GM12878 (cell line): ENCODE data around the gene FGGY. TPM values are rescaled to one million over a fixed set of nuclear protein-coding genes. Genes with fewer than 3 reads are reported as not detected.
"Not testable (repeated sequence)": the region's sequence is repeated elsewhere in the genome, so short reads cannot be mapped to it uniquely, and the experiment has no call there.

Experiments used
- ATAC-seq: fragments of 200-7000 bp; cut with Tn5 transposase; 3 replicates; pipeline ENCODE4 v1.9.1; 2020; ENCODE audit warnings: mild to moderate bottlenecking, moderate library complexity
- BruUV-seq: library from RNA; stranded (reverse); fragments of 400-500 nt; replicated peaks from 2 replicates; lab custom pipeline; 2021; lab: Mats Ljungman, UMichigan
- CTCF ChIA-PET: fragments of 300-600 bp; sonication (Branson Sonifier 250); formaldehyde crosslinking; extraction: SDS; loops from one replicate; lab custom pipeline; 2021; ENCODE audit warnings: inconsistent platforms; lab: Yijun Ruan, JAX
- POLR2A ChIA-PET: fragments of 350-600 bp; formaldehyde crosslinking; extraction: SDS; loops from one replicate; lab custom pipeline; 2021; ENCODE audit warnings: inconsistent platforms; lab: Charles Lee
- RAD21 ChIA-PET: fragments of 300-600 bp; sonication (Branson Sonifier 250); formaldehyde crosslinking; loops from one replicate; lab custom pipeline; 2023; ENCODE audit warnings: antibody characterized with exemption; ENCODE audit not compliant: unreplicated experiment; lab: Charles Lee
- SMC1A ChIA-PET: fragments of 300-600 bp; sonication (Branson Sonifier 250); formaldehyde crosslinking; loops from one replicate; lab custom pipeline; 2023; ENCODE audit not compliant: unreplicated experiment, uncharacterized antibody; lab: Charles Lee
- DNase-seq: peaks from one replicate; pipeline ENCODE4 v3.0.0-alpha.2; 2011; ENCODE audit warnings: low read depth, low spot score
- FAIRE-seq: peaks from 3 replicates; lab custom pipeline; 2011; peaks lifted over from hg19 to GRCh38; lab: Jason Lieb, UNC
- H2AFZ ChIP-seq: 2 replicates; pipeline ENCODE4 v1.6.0; 2011; ENCODE audit warnings: low read depth, low read length, control low read depth; ENCODE audit not compliant: control insufficient read depth
- H3K27ac ChIP-seq: 2 replicates; pipeline ENCODE4 v1.5.1; 2011; ENCODE audit warnings: control low read depth; ENCODE audit not compliant: control insufficient read depth, insufficient read depth
- H3K27me3 ChIP-seq, 2 experiments: replicated peaks in 1 of 2; 2 replicates each; pipeline versions ENCODE4 v1.6.0 to v1.6.1; 2011; ENCODE audit warnings: low read length in 1 of 2; ENCODE audit not compliant: control insufficient read depth in 2 of 2, insufficient read depth in 2 of 2
- H3K36me3 ChIP-seq, 2 experiments: 2 replicates each; pipeline ENCODE4 v1.5.1; 2011; ENCODE audit warnings: low read length in 1 of 2; ENCODE audit not compliant: control insufficient read depth in 2 of 2, insufficient read depth in 2 of 2
- H3K4me1 ChIP-seq: 2 replicates; pipeline ENCODE4 v1.6.1; 2011; ENCODE audit warnings: mild to moderate bottlenecking, low read length, moderate library complexity, mixed read lengths; ENCODE audit not compliant: control insufficient read depth, insufficient read depth
- H3K4me2 ChIP-seq: 2 replicates; pipeline ENCODE4 v1.6.0; 2011; ENCODE audit warnings: control low read depth; ENCODE audit not compliant: control insufficient read depth, insufficient read depth
- H3K4me3 ChIP-seq: fragments of 200-600 bp; sonication (generic); 2 replicates; pipeline ENCODE4 v1.5.1; 2016
- H3K79me2 ChIP-seq: 2 replicates; pipeline ENCODE4 v1.6.0; 2011; ENCODE audit warnings: low read length; ENCODE audit not compliant: control insufficient read depth, insufficient read depth
- H3K9ac ChIP-seq: 2 replicates; pipeline ENCODE4 v1.8.0; 2011; ENCODE audit warnings: low read length, control low read depth, mixed read lengths; ENCODE audit not compliant: control insufficient read depth, insufficient read depth
- H3K9me3 ChIP-seq: replicated peaks from 3 replicates; pipeline ENCODE4 v1.5.1; 2011; ENCODE audit warnings: mild to moderate bottlenecking, low read length; ENCODE audit not compliant: control insufficient read depth, insufficient read depth
- H4K20me1 ChIP-seq: 2 replicates; pipeline ENCODE4 v1.6.0; 2011; ENCODE audit not compliant: control insufficient read depth, insufficient read depth
- WGBS: methylation state at CpG from one replicate; pipeline ENCODE4 v1.1.6; 2016; ENCODE audit warnings: low lambda C conversion rate; ENCODE audit not compliant: insufficient replicate concordance, insufficient coverage; ENCODE audit errors: missing lambda C conversion rate; 5-methylcytosine and 5-hydroxymethylcytosine counted together
- in situ Hi-C: fragments of 300-500 bp; cut with MboI; formaldehyde crosslinking; loops from 9 replicates; pipeline ENCODE4 v1.14.3; 2018; ENCODE audit warnings: mixed read lengths
- intact Hi-C: fragments of 100-400 bp; cut with micrococcal nuclease; formaldehyde crosslinking; loops from one replicate; pipeline ENCODE4 v1.14.2; 2022; ENCODE audit not compliant: unreplicated experiment
- polyA plus RNA-seq, 11 experiments: library from polyadenylated mRNA; depleted of rRNA in 4 of 11; unstranded in 6 of 11; stranded (reverse) in 5 of 11; fragments of >200 nt; fragmentation: Nextera tagmentation in 4 of 11; fragmentation: Illumina TruSeq in 1 of 11; extraction: Ambion mirVana in 4 of 11; extraction: Trizol in 1 of 11; gene quantifications; 1 replicate in 1 of 11; 2 replicates in 10 of 11; pipeline versions ENCODE4 v1.2.1 to v1.2.3, GENCODE V29; 2011 to 2016; ENCODE audit warnings: inconsistent platforms in 2 of 11, missing spikeins in 2 of 11, low read depth in 1 of 11
- total RNA-seq, 4 experiments: library from RNA; depleted of rRNA in 3 of 4; stranded (reverse); fragments of >200 nt in 3 of 4; fragmentation: Illumina TruSeq in 1 of 4; extraction: Trizol in 1 of 4; gene quantifications; 2 replicates each; pipeline versions ENCODE4 v1.2.1 to v1.2.3, GENCODE V29; 2013 to 2021

The FGGY gene
- total and polyA plus RNA-seq, 10 of the 15 experiments (the other 5 are each of a cell fraction or from before 2014, with no cell fraction given): 6.2 to 11.9 (median 7.5) TPM

- FAIRE-seq, H3K27me3 ChIP-seq, intact Hi-C loops, H4K20me1 ChIP-seq, H2AFZ ChIP-seq, H3K9me3 ChIP-seq, ATAC-seq, H3K4me3 ChIP-seq, SMC1A ChIA-PET, H3K27ac ChIP-seq, CTCF ChIA-PET, H3K79me2 ChIP-seq, H3K4me1 ChIP-seq, H3K9ac ChIP-seq, DNase-seq, BruUV-seq, H3K4me2 ChIP-seq, H3K36me3 ChIP-seq, in situ Hi-C loops: not testable (repeated sequence)
- ChIA-PET RAD21 (interaction anchor here (0.7 kb wide), 1 partner anchor 381 kb away, joined by 3 read pairs; no protein-coding TSS in a partner anchor), POLR2A (interaction anchor here (0.7 kb wide), 1 partner anchor 12 kb away, joined by 7 read pairs; no protein-coding TSS in a partner anchor)
- WGBS: 82% methylated on average over 12 of the region's 12 CpGs
Measured at GRCh38 chr1:59251061-59251460, 45.8 kb upstream of the FGGY start.

GRCh38 chr1:59256429-59256828, 40.5 kb upstream of the FGGY start:
- FAIRE-seq, RAD21 ChIA-PET, in situ Hi-C loops: not testable (repeated sequence)

More at GRCh38 chr1:59256429-59256828, 40.5 kb upstream of the FGGY start:
- SMC1A ChIA-PET, H3K4me1 ChIP-seq, H3K36me3 ChIP-seq, H3K9ac ChIP-seq, H4K20me1 ChIP-seq, CTCF ChIA-PET, H2AFZ ChIP-seq, H3K27me3 ChIP-seq, DNase-seq, H3K4me3 ChIP-seq, H3K27ac ChIP-seq, ATAC-seq, intact Hi-C loops, H3K79me2 ChIP-seq, H3K4me2 ChIP-seq, POLR2A ChIA-PET, BruUV-seq, H3K9me3 ChIP-seq: not testable (repeated sequence)
- WGBS: 100% methylated on average over 1 of the region's 1 CpG
